GM21390 (cell line): ENCODE data around the gene PPP6R1.
"Not testable (repeated sequence)": the region's sequence is repeated elsewhere in the genome, so short reads cannot be mapped to it uniquely, and the experiment has no call there.

Experiments
- ATAC-seq: cut with Tn5 transposase; IDR thresholded peaks from one replicate; pipeline ENCODE4 v1.9.1; 2021; ENCODE audit not compliant: unreplicated experiment

The PPP6R1 gene

DNA sequence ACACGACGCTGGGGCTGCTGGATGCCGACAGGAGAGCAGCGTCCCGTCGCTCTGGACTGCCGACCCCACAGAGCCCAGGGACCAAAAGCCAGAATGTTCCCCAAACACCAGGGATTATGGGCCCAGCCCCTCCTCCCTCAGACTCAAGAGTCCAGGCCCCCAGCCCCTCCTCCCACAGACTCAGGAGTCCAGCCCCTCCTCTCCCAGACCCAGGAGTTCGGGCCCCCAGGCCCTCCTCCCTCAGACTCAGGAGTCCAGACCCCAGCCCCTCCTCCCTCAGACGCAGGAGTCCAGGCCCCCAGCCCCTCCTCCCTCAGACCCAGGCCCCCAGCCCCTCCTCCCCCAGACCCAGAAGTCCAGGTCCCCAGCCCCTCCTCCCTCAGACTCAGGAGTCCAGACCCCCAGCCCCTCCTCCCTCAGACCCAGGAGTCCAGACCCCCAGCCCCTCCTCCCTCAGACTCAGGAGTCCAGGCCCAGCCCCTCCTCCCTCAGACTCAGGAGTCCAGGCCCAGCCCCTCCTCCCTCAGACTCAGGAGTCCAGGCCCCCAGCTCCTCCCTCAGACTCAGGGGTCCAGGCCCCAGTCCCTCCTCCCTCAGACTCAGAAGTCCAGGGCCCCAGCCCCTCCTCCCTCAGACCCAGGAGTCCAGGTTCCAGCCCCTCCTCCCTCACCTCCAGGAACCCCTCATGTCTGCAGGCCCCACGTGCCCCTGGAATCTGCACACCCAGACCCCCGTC is 34.0 kb downstream of the PPP6R1 start:
- ATAC-seq, result not testable (repeated sequence)

DNA sequence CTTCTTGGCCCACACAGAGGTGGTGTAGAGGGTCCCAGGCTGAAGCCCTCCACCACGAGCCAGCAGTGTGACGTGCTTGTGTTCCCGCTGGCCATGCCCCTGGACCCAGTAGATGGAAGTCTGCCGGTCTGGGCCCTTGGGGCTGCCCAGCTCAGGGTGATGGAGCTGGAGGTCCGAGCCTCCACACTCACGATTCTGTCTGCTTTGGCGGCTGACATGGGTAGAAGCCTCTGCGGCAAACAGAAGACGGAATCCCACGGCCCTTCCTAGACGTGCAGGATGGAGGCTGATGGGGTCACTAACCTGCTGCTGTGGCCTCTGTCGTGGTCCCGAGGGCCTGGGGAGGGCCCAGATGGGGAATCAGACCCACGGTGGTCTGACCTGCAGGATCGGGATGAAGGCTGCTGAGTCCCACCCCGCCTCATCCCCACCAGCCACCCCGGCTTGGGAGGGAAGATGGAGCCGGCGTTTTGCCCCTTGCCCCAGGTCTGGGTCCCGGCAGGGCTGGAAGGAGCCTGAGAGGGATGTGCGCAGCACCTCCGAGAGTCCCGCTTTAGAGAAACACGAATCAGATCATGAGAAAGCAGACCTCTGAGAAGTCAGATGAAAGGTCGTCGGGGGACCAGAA is 34.7 kb downstream of the PPP6R1 start:
- no peak for ATAC-seq

GRCh38 chr19:55223291-55224037 is 35.4 kb downstream of the PPP6R1 start:
- ATAC-seq, result no peak

DNA sequence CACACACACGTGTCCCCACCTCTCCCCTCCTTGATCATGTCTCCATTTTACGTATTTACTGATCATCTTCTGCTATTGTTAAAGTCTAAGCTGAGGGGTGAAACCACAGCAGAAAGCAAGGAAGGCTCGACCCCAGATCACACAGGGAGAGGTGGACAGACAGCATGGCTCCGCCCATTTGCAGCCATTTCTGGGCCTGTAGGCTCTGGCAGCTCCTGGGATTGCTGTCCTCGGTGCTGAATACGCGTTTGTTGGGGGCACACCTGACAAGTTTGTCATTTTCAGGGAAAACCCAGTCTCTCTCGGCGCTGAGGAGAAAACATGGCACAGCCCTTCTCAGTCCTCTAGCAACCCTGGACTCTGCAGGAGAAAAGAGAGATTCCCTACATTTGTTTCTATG is 38.3 kb downstream of the PPP6R1 start:
- ATAC-seq, result no peak

DNA sequence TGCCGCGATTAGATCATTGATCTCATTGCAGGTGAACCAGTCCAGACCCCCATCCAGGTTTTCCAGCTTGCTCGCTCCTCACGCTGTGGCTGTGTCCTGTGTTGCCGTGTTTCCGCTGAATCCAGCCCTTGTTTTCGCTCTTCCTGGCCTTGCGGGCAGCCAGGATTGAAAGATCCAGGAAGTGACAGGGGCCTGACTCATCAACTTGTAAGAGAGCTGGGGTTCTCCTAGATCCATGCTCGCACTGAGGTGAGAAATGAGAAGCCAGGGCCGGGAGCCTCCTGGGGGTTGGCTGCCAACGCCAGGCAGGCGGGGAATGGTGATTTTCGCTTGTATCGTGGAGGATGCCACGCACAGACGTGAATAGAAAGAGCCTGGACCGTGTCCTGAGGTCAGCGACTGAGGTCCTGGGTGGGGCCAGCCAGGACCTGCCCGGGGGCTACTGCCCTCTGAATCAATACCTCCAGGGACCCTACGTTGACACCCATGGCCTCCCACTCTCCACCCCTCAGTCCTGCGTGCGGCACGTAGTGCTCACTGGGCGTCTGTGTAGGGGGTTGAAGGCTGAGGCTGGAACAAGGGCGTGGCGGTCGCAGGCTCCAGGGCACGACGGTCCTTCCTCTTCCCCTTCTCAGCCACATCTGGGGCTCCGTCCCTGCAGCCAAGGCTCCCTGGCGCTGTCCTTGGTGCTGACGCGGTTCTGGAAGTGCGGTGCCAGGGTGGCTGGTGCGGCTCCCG is 42.2 kb downstream of the PPP6R1 start:
- ATAC-seq, result no peak

- ATAC-seq, result no peak
Observed at GRCh38 chr19:55213547-55213946, 45.3 kb downstream of the PPP6R1 start.

- ATAC-seq, result no peak
Observed at GRCh38 chr19:55212447-55212846, 46.4 kb downstream of the PPP6R1 start.

DNA sequence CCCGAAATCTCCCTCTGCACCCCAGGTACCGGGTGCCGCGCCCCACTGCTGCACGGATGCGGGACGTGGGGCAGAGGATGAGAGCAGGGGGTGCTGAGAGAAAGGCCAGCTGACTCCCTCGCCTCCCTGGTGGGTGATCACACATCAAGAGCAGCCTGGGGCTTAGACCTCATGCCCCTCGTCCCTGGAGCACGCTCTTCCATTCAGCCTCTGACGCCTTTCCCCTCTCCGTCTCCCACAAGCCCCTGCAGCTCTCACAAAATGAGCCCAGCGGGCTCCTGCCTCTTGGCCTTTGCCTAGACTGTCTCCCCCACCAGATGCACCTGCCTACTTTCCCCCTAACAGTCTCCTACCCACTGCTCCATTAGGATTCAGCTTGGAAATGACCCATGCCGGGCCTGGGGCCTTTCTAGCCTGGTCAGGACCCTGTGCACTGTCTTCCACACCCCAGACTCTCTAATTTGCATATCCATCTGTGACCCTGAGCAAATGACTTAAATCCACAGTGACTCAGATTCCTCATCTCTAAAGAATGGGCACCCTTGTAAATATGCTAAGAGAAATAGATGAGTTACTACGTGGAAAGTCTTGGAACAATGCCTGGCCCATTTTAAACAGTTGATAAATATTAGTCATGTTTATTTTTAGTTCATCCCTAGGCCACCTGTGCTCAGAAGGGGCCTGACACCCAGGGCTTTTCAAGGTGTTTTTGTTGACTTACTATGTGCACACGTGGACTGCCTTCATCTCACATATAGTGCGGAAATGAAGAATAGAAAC is 48.9 kb downstream of the PPP6R1 start:
- no peak for ATAC-seq

DNA sequence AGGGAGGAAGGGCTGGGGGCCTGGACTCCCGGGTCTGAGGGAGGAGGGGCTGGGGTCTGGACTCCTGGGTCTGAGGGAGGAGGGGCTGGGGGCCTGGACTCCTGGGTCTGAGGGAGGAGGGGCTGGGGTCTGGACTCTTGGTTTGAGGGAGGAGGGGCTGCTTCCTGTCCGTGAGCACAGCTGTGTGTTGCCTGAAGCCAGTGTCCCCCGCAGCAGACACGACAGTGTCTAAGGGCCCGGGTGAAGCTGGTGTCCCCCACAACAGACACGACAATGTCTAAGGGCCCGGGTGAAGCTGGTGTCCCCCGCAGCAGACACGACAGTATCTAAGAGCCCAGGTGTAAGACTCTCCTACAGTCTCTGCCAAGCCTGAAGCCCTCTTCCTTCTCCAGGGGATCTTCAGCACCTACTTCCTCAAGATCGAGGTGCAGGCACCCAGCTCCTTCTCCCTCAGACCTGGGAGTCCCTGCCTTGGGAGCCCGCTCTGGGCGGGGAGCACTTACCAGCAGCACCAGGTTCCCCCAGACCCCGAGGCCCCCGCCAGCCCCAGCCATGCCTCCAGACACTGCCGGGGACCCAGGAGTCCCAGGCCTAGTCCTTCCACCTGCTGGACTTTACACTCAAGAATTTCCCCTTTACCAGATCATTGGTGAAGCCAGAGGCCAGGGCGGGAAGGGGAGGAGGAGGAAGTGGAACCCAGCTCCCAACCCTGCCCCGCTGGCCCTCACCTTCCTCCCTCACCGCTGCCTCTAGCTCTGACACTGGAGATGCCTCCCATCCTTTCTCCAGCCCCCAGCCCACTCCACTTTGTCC is 49.7 kb downstream of the PPP6R1 start, which contains the start of gene PTPRH:
Gene PTPRH, minus strand, starts transcription at position 622 of the 813 bp plus-strand sequence. Its CDS starts 68 bp downstream, at position 554.
- no peak for ATAC-seq

DNA sequence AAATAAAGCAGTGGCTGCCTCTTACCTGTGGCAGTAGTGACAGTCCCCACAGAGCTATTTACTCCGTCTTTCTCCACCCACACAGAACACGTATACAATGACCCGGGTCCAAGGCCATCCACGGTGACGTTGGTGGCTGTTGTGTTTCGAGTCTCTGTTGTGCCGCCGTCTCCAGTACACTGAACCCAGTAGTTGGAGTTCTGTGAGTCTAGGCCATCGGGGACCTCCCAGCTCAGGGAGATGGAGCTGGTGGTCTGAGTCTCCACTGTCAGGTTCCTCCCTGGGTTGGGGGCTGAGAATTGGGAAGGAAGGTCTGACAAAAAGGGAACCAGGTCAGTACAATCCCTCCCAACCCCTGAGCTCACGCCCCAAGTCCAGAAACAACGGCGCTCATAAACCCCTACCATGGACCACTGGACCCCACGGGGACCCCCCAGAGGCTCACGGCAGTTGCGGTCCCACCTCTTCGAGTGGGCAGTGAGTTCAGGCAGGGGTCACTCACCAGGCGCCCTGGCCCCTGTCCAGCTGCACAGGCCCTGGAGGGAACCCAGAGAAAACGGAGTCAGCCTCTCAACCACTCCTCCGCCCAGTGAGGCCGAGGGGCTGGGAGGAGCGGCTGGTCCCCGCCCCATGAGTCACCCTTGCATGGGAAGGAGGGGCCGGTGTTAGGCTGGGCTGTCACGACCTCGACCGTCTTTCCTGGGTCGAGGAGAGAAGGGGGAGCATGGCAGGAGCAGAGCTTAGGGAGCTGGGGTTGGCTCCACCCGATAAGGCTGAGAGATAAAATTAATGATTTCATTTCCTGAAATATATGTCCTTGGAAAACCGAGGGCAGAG is 51.9 kb downstream of the PPP6R1 start:
- ATAC-seq, result no peak

- ATAC-seq, result not testable (repeated sequence)
Observed at GRCh38 chr19:55202199-55202598, 56.6 kb downstream of the PPP6R1 start.

GRCh38 chr19:55199620-55200204 is 59.1 kb downstream of the PPP6R1 start:
- no peak for ATAC-seq

DNA sequence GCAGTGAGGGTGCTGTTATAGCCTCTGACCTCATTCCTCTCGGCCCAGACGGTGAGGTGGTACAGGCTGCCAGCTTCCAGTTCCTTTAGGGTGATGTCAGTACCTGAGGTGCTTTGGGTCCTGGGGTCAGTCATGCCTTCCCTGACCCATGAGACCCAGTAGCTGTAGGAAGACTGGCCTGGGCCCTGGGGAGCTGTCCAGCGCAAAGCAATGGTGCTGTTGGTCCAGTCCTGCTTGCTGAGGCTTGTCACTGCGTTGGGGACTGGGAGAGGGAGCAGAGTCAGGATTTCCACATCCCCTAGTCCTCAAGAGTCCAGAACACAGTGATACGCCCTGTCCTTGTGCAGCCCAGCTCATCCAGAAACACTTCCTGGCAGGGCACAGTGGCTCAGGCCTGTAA is 60.2 kb downstream of the PPP6R1 start:
- ATAC-seq, result no peak

DNA sequence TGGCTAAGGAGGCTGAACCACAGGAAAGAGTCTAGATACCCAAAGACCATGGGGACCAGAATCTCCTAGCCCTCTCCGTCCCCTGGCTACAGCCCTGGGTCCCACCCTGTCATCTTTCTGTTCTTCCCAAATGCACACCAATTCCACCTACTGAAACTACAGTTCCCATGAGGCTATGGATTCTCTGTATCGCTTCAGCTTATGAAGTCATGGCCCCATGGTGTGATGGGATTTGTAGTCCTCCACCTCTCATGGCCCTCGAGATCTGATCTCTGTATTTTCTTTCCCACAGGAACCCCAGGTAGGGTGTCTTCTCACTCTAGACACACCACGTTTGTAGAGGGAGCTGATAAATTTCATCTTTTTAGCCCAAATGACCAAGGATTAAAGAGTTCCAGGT is 61.3 kb downstream of the PPP6R1 start:
- no peak for ATAC-seq

DNA sequence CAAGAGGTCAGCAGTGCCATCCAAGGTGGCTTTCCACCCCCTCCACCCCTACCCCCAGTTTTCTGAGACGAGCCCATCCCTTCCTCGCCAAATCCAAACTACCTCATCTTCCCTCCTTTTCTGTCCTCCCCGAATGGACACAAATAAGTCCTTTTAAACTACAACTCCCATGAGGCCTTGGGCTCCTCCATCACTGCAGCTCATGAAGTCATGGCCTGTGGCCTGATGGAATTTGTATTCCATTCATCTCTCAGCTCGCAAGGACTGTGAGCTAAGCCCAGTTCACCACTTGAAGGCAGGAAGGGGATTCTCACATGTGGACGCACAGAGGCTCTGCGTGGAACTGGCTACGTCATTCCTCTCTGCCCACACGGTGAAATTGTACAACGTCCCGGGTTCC is 62.0 kb downstream of the PPP6R1 start:
- ATAC-seq, result no peak

DNA sequence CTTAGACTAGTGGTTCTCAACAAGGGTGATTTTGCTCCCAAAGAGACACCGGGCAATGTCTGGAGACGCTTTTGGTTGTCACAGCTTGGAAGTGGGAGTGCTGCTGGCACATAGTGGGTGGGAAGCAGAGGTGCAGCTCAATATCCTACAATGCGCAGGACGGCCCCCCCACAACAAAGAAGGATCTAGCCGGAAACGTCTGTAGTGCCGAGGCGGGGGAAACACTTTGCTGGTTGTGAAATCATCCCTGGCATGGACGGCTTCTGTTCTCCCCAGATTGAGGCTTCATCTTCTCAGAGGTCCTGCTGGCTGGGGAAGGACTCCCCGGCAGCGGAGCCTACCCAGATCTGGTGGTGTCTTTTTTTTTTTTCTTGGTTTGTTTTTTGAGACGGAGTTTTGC is 65.3 kb downstream of the PPP6R1 start:
- ATAC-seq, result no peak

- no peak for ATAC-seq
Observed at GRCh38 chr19:55189403-55189835, 69.4 kb downstream of the PPP6R1 start.

GRCh38 chr19:55188625-55189024 is 70.2 kb downstream of the PPP6R1 start:
- no peak for ATAC-seq
